ENCODE measurements around the gene CLCA4. TPM values are rescaled to one million over a fixed set of nuclear protein-coding genes. Genes with fewer than 3 reads are reported as not detected.
"Not testable (repeated sequence)": the region's sequence is repeated elsewhere in the genome, so short reads cannot be mapped to it uniquely, and the experiment has no call there.

The CLCA4 gene, protein sequence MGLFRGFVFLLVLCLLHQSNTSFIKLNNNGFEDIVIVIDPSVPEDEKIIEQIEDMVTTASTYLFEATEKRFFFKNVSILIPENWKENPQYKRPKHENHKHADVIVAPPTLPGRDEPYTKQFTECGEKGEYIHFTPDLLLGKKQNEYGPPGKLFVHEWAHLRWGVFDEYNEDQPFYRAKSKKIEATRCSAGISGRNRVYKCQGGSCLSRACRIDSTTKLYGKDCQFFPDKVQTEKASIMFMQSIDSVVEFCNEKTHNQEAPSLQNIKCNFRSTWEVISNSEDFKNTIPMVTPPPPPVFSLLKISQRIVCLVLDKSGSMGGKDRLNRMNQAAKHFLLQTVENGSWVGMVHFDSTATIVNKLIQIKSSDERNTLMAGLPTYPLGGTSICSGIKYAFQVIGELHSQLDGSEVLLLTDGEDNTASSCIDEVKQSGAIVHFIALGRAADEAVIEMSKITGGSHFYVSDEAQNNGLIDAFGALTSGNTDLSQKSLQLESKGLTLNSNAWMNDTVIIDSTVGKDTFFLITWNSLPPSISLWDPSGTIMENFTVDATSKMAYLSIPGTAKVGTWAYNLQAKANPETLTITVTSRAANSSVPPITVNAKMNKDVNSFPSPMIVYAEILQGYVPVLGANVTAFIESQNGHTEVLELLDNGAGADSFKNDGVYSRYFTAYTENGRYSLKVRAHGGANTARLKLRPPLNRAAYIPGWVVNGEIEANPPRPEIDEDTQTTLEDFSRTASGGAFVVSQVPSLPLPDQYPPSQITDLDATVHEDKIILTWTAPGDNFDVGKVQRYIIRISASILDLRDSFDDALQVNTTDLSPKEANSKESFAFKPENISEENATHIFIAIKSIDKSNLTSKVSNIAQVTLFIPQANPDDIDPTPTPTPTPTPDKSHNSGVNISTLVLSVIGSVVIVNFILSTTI
- total RNA-seq: 1 to 10 TPM in 3 of 4 donors, under 1 TPM in 1; 0.99 to 1.9 (median 1.0) TPM

DNA sequence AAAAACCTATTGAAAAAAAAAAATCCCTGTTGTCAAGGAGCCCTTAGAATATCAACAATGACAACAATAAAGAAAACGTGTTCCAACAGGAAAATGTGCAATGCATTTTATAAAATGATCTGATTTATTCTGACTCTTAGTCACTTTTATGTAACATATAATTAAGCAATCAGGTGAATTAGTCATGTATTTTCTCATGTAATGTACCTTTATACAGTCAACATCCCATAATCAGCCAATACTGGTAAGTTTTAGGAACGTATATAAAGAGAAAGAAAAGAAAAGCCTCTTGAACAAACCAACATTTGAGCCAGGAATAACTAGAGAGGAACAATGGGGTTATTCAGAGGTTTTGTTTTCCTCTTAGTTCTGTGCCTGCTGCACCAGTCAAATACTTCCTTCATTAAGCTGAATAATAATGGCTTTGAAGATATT, at the start of gene CLCA4:
CLCA4 (plus strand) TSS at position 292 of the 435 bp plus-strand sequence; CDS start at position 334, 42 bp downstream.
- intact Hi-C loops (cut with DNase I; ENCODE audit: low total_unique reads): no loop called here
- WGBS, 2 donors: 23 to 27% methylated on average over 2 of the region's 2 CpGs
- TF ChIP-seq POLR2A (IDR thresholded peaks at IDR 0.05): no peak
- TF ChIP-seq, protein P1, sequence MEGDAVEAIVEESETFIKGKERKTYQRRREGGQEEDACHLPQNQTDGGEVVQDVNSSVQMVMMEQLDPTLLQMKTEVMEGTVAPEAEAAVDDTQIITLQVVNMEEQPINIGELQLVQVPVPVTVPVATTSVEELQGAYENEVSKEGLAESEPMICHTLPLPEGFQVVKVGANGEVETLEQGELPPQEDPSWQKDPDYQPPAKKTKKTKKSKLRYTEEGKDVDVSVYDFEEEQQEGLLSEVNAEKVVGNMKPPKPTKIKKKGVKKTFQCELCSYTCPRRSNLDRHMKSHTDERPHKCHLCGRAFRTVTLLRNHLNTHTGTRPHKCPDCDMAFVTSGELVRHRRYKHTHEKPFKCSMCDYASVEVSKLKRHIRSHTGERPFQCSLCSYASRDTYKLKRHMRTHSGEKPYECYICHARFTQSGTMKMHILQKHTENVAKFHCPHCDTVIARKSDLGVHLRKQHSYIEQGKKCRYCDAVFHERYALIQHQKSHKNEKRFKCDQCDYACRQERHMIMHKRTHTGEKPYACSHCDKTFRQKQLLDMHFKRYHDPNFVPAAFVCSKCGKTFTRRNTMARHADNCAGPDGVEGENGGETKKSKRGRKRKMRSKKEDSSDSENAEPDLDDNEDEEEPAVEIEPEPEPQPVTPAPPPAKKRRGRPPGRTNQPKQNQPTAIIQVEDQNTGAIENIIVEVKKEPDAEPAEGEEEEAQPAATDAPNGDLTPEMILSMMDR (IDR thresholded peaks at IDR 0.05): no peak
- no peak for DNase-seq (ENCODE audit: low spot score in 2 of 2)
- no peak within 1 kb of the TSS for H3K4me3 ChIP-seq (ENCODE audit: low read depth, poor library complexity, severe bottlenecking)

DNA sequence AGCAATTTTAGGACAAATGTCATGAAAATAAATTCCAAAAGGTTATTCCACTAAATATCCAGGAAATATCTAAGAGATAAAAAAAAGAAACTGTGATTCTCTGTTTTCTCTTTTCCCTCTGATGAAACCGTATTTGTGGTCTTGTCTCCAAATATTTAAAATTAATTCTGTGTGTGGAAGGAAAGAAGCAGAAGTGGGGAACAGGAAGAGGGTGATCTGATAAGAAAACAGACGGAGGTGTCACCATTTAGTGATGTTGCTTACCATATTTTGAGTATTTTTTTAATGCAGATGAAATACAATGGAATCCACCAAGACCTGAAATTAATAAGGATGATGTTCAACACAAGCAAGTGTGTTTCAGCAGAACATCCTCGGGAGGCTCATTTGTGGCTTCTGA, 48.6 kb upstream of the CLCA4 start:
- WGBS, 2 donors: 80 to 85% methylated on average over 3 of the region's 3 CpGs
- no peak overlapping the region for H3K4me3 ChIP-seq (ENCODE audit: low read depth, poor library complexity, severe bottlenecking)
- intact Hi-C loops (cut with DNase I; ENCODE audit: low total_unique reads): no loop called here
- DNase-seq (ENCODE audit: low spot score in 2 of 2): no peak
- TF ChIP-seq POLR2A (IDR thresholded peaks at IDR 0.05): no peak
- TF ChIP-seq, protein P1 (IDR thresholded peaks at IDR 0.05): no peak

DNA sequence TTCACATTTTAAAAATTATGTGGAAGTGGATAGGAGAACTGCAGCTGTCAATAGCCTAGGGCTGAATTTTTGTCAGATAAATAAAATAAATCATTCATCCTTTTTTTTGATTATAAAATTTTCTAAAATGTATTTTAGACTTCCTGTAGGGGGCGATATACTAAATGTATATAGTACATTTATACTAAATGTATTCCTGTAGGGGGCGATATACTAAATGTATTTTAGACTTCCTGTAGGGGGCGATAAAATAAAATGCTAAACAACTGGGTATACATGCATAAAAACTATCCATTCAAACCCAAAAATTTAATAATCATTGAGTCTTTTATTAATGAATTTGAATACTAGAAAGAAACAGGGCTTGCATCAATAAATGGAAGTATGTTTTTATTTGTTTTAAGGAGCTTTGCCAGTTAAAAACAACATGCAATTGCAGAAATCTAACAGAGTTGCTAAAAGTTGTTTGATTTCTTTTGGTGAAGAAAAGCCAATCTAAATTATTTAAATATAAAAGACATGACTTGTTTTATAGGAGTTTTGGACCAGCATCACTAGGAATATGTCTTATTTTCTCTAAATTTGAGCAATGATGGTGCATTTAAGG, 46.8 kb upstream of the CLCA4 start:
- 29 to 31% methylated on average over 3 of the region's 3 CpGs for WGBS, 2 donors
- intact Hi-C loops (cut with DNase I; ENCODE audit: low total_unique reads): loop anchor here (5.0 kb wide), 1 partner anchor 123 kb away; no protein-coding TSS in a partner anchor
- no peak for DNase-seq (ENCODE audit: low spot score in 2 of 2)
- no peak overlapping the region for H3K4me3 ChIP-seq (ENCODE audit: low read depth, poor library complexity, severe bottlenecking)
- TF ChIP-seq, protein P1 (IDR thresholded peaks at IDR 0.05): peak in 1 of 3 donors; percentile 74
- no peak for TF ChIP-seq POLR2A (IDR thresholded peaks at IDR 0.05)

DNA sequence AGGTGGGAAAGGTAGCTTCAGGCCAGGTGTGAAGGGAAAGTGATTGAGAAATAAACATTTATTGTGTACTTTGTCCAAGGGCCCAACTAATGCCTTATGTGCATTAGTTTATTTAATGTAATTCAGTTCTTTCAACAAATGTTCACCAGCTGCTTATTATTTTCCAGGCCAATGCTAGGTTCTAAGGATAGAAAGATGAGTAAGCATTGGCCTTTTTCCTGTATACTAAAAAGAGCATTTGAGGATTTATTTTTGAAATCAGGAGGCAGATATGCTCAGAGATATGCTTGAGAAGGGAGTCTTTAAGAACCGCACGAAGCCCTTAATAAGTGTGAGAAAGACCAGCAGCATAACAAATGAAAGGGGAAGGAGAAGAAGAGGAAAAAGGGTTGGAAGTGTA, 46.2 kb upstream of the CLCA4 start:
- intact Hi-C loops (cut with DNase I; ENCODE audit: low total_unique reads): loop anchor here (5.0 kb wide), 1 partner anchor 123 kb away; no protein-coding TSS in a partner anchor
- TF ChIP-seq, protein P1 (IDR thresholded peaks at IDR 0.05): no peak
- TF ChIP-seq POLR2A (IDR thresholded peaks at IDR 0.05): no peak
- H3K4me3 ChIP-seq (ENCODE audit: low read depth, poor library complexity, severe bottlenecking): no peak overlapping the region
- WGBS, 2 donors: 39 to 51% methylated on average over 2 of the region's 2 CpGs
- DNase-seq (ENCODE audit: low spot score in 2 of 2): no peak

DNA sequence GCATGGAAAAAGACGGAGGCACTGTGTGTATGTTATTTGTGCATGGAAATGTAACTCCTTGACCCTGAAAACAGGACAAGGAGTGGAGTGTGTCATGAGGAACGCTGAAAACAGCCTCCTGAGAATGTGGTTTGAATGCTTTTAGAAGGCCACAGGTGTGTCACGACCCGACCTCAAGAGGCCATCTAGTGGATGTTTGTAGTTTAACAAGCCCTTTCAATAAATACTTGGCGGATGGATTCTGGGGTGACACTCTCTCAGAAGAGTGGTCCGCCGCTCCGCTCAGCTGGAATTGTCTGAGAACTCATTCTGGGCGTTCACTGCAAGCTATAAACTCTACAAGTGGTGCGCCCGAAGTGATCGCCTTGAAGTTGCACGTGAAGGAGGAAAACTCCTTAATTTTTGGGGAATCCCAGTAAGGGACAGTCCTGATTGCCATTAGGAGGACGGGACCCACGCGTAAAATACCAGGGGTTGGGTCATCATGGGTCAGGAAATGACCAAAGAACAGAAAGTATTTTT, 44.7 kb upstream of the CLCA4 start:
- WGBS, 2 donors: 54 to 64% methylated on average over 16 of the region's 16 CpGs

More for the DNA sequence above, 44.7 kb upstream of the CLCA4 start:
- TF ChIP-seq, protein P1 (IDR thresholded peaks at IDR 0.05): peak in 1 of 3 donors; percentile 9
- DNase-seq (ENCODE audit: low spot score in 2 of 2); H3K4me3 ChIP-seq (ENCODE audit: low read depth, poor library complexity, severe bottlenecking): not testable (repeated sequence)
- intact Hi-C loops (cut with DNase I; ENCODE audit: low total_unique reads): loop anchor here (5.0 kb wide), 1 partner anchor 125 kb away; no protein-coding TSS in a partner anchor

Data from lower leg skin (tissue), 4 donors.